CD1c-positive myeloid dendritic cell (primary cell): ENCODE results near the gene EMP1.
A peak's percentile ranks its signal among the peaks of the same experiment; 100 is the strongest.

Source experiments
- DNase-seq: peaks from one replicate; pipeline ENCODE4 v3.0.0-alpha.2; 2016; ENCODE audit errors: extremely low spot score

EMP1 gene

GRCh38 chr12:13173012-13173932 lies 23.3 kb upstream of the EMP1 start:
- peak; percentile 64 for DNase-seq

- DNase-seq = no peak
These were observed 21.0 kb upstream of the EMP1 start for GRCh38 chr12:13175499-13175898.

DNA sequence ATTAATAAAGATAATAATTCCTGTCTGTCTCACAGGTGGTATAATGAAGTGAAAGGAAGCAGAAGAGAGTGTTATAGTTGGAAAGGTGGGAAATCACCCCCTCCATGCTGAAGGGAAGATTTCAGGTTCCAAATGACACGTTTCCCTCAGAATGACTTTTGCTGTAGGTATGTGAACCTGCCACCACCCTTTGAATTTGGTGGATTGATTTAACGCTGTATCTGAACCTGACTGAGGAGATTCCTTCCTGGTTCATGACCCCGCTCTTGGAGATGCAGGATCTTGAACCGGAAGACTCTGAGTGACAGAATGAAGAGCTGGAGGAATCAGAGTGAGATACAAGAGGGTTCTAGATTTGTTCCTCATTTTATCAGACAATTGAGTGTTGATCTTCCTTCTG lies 20.3 kb upstream of the EMP1 start:
- DNase-seq = no peak

- no peak for DNase-seq
These were observed 19.2 kb upstream of the EMP1 start for GRCh38 chr12:13177373-13177772.

DNA sequence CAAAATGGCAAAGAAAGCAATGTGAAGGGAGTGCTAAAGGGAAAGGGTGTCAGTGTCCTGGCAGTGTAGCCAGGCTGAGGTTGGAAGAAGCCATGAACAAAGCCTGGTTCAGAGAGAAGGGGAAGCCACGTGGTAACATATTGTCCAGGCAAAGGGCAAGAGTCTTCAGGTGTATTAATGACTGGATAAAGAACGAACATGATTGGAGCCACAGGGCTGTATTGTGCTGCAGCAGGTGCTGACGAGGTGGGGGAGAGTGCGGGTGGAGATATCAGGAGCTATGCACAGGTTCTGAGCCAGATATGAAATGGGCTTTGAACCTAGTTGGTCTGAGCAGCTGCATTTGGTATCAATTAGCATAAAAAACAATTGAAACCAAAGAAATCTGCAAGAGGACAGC lies 18.6 kb upstream of the EMP1 start:
- DNase-seq = no peak

DNA sequence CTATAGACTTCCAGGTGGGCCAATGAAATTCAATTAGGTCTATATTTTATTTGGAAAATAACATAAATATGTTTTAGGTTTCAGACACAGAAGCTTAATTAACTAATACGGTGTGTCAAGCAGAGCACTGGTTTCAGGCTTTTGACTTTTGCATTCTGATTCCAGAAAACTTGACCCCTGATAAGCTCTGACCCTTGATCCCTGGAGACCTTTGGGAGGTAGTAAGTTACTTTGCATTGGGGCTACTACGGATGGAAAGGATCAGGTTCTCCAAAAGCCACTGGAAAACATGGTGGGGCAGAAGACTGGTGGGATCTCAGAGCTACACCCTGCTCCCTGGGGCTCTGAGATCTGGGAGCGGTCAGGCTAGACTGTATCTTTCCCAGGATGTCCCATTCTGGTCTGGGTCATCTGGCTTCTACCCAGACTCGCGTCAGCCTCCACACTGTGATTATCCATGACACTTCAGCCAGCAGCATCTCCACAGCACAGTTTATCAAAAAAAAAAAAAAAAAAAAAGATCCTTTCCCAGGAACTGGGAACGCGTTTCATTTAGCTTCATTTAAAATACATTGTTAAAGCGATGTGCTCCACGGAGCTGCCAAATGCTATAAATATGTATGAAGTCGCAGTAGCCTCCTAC lies 17.8 kb upstream of the EMP1 start:
- no peak for DNase-seq

GRCh38 chr12:13179211-13180074 lies 17.1 kb upstream of the EMP1 start:
- no peak for DNase-seq

DNA sequence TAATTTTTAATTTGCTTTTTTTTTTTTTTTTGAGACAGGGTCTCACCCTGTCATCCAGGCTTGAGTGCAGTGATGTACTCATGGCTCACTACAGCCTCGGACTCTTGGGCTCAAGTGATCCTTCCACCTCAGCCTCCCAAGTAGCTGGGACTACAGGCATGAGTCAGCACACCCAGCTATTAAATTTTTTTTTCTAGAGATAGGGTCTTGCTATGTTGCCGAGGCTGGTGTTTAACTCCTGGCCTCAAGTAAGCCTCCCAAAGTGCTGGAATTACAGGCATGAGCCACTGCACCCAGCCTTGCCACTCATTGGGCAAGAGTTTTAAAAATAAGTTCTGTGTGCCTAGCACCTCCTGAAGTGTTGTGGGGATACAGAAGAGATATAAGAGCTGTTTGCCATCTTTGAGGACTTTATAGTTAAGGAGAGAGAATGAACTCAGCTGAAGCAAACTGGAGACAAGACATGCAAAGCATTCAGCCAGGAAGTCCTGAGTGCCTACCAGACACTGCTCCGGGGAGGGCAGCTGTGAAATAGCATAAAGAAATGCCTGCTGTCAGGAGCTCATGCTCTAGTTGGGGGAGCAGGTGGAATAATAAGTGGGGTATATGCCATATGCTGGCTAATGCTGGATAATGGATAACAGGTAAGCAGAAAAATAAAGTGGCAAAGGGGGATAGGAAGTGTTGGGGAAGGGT lies 15.0 kb upstream of the EMP1 start:
- DNase-seq = no peak

GRCh38 chr12:13182881-13183280 lies 13.6 kb upstream of the EMP1 start:
- DNase-seq = no peak

GRCh38 chr12:13183620-13184019 lies 12.9 kb upstream of the EMP1 start:
- DNase-seq = no peak

DNA sequence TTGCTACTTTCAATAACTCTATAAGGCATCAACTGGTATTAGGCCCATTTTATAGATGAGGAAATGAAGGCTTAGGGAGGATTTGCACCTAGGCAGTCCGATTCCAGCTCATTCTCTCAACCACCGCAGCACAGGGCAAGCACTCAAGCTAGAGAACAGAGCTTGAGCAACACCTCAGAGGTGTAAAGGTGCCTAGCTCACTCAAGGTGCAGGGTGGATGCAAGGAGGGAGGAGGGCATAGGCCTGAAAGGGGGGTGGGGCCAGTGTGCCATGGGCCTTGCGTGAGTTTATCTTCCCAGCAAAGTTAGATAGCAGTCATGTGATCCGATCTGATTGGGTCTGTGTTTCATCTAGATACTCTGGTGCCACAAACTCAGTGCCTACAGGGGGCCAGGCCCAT lies 10.2 kb upstream of the EMP1 start:
- no peak for DNase-seq

GRCh38 chr12:13187399-13187798 lies 9.1 kb upstream of the EMP1 start:
- no peak for DNase-seq

DNA sequence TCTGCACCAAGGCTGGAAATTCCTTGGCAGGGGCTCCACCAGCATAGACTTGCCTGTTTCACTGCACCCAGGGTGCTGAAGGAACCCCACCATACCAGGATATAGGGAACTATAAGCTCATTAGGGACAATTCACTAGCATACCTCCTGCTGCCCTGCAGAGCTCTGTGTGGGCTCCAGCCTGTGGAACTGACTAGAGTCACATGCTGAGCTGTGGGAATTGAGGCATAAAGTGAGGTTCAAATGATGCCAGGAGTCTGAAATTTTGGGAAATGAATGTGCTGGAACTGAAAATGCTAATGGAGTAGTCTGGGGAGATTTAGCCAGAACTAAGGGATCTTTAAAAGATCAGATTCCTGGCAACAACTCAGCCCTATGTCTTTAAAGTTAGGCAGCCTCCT lies 7.3 kb upstream of the EMP1 start:
- DNase-seq = no peak

DNA sequence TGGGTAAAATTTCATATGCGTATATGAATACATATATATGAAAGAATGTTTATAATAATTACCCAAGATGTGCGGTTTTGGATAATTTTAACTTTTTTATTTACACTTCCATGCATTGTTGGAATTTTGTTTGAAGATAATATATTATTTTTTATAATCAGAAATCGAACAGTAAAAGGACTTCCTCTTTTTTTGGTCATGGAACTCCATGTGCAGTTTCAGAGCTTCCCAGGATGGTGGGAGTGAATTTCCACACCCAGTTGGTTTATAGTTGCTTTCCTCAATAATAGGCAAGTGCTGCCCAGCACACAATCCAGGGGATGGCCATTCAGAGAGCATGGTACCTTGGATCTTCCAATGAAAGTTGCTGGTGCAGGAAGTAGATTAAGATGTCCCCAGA lies 6.3 kb upstream of the EMP1 start:
- DNase-seq = no peak

GRCh38 chr12:13192719-13193118 lies 3.8 kb upstream of the EMP1 start:
- no peak for DNase-seq

DNA sequence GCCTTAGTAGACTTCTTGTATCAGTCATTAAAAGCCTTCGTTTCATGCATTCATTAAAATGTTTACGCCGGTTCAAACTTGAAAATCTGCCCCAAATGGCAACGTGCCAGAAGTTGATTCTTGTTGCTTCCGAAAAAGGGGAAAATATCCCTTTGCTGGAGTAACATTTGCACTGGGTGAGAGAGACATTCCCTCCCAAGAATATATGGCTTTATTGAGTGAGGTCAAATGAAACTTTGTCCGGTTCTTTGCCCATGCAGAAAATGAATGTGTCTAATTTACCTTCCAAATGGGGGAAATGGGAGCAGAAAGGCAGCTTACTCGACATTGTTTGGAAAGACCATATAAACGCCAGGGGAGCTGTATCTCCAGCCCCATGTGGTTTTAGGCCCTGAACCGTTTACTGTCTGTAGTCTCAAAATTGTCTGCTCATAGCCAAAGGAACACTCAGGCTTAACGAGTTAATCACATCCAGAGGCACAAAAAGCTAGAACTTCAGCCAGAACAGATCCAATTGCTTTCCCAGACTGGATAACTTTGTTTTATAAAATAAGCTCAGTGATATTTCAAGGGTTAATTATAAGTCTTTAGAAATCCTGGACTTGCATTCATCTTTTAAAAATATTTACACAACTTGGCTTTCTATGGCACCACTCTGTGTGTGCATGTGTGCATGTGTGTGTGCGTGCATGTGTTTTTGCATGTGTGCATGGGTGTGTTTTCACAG lies 2.9 kb upstream of the EMP1 start:
- no peak for DNase-seq

DNA sequence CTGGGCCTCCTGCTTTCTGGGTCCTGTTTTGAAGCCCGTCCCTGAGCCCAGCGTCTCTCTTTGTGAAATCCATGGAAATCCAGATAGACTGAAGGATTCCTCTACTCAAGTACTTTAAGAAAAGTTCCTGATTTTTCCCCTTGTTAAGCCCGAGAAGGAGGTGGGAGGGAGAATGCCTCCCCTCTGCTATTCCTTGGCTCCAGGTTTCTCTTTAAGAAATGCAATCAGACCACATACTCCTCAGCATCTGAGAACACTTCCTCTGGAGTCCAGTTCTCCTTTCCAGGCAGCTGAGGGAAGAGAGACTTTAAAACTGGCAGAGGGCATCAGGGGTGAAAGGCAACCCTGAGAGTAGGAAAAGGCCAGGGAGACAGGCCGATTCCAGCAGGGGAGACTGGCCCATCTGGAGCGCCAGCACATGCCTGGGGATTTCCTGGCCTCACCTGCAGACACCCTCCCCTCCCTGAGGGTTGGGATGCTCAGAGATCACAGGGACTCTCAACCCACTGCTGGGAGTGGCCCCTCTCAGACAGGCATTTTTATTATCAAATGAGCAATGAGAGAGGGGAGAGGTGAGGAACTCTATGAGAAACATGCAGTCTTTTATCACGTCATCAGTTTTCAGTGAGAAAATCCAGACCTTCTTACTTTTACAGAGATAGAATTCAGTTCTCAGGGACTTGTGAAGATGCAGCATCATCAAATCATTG lies 2.0 kb upstream of the EMP1 start:
- DNase-seq = peak; percentile 57

DNA sequence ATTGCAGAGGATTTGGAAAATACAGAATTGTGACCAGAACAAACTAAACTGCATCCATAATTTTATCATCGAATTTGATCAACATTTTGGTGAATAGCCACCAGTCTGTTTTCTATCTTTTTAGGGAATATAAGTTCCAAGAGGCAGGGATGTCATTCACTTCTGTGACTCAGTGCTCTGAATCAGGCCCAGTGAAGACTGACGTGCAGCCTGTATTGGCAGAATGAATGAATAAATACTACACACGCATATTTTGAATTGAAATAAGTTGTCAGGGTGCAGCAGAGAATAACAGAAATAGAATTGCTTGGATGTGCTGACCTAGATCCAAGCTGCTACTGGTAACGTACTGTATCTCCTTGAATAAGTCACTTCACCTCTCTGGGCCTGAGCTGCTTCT lies 1.3 kb upstream of the EMP1 start:
- DNase-seq = no peak

GRCh38 chr12:13195785-13196129 lies 769 bp upstream of the EMP1 start:
- DNase-seq = no peak

GRCh38 chr12:13197032-13197431 lies 506 bp downstream of the EMP1 start:
- no peak for DNase-seq
